Measurements from ENCODE around the gene NAV1. TPM values are rescaled to one million over a fixed set of nuclear protein-coding genes. Genes with fewer than 3 reads are reported as not detected.

The NAV1 gene
- total RNA-seq, 4 donors from 2014 or later = 26.0 to 84.1 (median 67.6) TPM

DNA sequence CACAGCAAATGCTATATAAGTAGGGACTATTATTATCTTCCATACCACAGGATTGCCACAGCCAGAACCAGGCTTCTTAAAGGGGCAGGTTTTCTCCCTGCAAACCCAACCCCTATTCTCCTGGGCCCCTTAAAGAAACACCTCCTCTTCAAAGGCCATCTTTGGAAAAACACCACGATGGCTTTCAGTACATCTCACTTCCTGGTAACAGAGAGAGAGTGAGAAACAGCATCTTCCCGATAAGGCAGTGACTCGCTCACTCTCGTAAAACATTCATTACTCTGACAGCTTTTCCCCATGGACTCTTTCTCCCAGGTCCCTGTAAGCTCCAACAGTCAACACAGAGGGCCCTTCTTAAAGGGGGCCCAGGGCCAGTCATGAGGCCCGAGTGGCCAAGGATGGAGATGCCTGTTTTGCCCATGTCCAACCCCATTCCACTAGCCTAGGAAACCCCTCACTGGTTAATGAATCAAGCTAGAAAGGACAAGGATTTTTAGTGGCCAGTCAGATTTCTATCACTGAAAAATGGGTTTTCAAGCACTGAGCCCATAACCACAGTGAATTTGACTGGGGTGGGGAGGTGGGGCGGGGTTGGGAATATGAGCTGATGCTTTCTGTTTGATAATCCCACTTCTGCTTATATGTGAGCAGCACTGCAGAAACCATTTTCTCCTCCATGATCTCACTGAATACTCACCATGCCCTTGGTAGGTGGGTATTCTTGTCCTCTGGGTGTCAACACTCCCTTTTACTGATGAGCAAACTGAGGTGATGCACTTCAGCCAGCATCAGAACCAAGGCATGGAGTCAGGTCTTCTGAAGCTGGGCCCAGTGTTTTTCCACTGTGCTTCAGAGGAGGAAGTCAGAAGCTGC, 3.6 kb upstream of the NAV1 start:
- TF ChIP-seq, protein P1, sequence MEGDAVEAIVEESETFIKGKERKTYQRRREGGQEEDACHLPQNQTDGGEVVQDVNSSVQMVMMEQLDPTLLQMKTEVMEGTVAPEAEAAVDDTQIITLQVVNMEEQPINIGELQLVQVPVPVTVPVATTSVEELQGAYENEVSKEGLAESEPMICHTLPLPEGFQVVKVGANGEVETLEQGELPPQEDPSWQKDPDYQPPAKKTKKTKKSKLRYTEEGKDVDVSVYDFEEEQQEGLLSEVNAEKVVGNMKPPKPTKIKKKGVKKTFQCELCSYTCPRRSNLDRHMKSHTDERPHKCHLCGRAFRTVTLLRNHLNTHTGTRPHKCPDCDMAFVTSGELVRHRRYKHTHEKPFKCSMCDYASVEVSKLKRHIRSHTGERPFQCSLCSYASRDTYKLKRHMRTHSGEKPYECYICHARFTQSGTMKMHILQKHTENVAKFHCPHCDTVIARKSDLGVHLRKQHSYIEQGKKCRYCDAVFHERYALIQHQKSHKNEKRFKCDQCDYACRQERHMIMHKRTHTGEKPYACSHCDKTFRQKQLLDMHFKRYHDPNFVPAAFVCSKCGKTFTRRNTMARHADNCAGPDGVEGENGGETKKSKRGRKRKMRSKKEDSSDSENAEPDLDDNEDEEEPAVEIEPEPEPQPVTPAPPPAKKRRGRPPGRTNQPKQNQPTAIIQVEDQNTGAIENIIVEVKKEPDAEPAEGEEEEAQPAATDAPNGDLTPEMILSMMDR (IDR thresholded peaks at IDR 0.05) = no peak
- no peak for ATAC-seq (ENCODE audit: low FRiP score)
- DNase-seq (ENCODE audit: low spot score) = no peak

DNA sequence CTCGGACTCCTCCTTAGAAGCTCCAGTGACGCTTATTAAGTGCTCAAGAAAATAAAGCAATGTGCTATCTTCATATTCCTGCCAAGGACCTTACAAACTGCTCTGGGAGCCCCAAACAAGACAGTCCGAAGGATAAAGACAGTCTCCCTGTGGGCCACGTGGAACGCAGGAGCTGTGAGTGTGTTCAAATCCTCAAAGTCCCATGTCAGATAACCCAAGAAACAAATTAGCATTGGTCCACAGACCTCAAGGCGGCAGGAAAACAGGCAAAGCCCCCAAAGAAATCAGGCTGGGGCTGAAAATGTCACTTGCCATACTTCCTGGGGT, 3.0 kb upstream of the NAV1 start:
- no peak for DNase-seq (ENCODE audit: low spot score)
- TF ChIP-seq, protein P1 (IDR thresholded peaks at IDR 0.05) = no peak
- no peak for ATAC-seq (ENCODE audit: low FRiP score)

DNA sequence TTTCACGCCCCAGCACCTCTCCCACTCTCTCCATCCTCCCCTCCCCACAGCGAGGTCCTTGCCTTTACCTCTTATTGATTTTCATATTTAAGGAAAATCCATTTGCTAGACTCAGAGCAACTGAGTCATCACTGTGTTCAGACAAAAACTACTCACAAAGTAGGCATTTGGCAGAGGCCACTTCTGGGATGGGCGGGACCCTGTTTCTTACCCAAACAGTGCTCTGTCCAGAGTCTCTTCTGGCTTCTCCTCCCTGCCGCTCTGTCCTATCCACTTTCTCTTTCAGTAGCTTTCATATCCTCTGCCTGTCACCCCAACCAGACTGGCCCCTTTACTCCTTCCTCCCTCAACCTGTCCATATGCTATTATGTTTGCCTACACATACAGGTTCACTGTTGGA, 2.4 kb upstream of the NAV1 start:
- ATAC-seq (ENCODE audit: low FRiP score) = peak; percentile 48
- no peak for DNase-seq (ENCODE audit: low spot score)

DNA sequence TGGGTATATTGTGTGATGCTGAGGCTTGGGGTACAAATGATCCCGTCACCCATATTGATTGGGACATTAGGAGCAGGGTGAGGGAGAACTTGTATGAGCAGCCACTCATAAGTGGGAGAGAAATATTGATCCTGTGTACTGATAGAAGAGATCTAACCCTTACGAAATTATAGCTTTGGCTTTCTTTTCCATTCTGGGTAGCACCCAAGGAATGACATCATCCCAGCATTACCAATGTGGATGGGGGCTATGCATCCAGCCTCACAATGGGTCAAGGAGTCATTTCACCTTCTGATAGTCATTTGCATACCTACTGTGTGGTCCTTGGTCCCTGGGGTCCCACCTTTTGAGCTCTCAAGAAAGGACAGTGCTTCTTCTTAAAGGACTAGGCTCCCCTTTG, 1.9 kb upstream of the NAV1 start:
- TF ChIP-seq, protein P1 (IDR thresholded peaks at IDR 0.05) = no peak
- DNase-seq (ENCODE audit: low spot score) (no peak), ATAC-seq (ENCODE audit: low FRiP score) (no peak)

More for the DNA sequence above, 2.4 kb upstream of the NAV1 start:
- TF ChIP-seq, protein P1 (IDR thresholded peaks at IDR 0.05) = no peak

DNA sequence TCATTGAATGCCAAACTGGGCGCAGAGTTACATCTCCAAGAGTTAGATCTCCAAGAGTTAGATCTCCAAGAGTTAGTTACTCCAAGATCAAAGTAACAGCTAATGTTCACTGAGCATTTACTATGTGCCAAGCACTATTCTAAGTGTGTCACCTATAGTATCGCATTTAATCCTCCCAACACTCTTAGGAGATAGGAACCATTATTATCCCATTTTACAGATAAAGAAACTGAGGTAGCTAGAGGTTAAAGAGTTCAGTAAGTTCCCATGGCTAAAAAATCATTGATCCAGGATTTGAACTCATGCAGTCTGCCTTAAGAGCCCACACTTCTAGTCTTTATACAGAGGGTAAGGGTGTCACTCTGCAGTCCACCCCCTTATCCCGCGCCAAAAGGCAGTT, 1.5 kb upstream of the NAV1 start:
- ATAC-seq (ENCODE audit: low FRiP score) (no peak), DNase-seq (ENCODE audit: low spot score) (no peak)
- TF ChIP-seq, protein P1 (IDR thresholded peaks at IDR 0.05) = no peak

DNA sequence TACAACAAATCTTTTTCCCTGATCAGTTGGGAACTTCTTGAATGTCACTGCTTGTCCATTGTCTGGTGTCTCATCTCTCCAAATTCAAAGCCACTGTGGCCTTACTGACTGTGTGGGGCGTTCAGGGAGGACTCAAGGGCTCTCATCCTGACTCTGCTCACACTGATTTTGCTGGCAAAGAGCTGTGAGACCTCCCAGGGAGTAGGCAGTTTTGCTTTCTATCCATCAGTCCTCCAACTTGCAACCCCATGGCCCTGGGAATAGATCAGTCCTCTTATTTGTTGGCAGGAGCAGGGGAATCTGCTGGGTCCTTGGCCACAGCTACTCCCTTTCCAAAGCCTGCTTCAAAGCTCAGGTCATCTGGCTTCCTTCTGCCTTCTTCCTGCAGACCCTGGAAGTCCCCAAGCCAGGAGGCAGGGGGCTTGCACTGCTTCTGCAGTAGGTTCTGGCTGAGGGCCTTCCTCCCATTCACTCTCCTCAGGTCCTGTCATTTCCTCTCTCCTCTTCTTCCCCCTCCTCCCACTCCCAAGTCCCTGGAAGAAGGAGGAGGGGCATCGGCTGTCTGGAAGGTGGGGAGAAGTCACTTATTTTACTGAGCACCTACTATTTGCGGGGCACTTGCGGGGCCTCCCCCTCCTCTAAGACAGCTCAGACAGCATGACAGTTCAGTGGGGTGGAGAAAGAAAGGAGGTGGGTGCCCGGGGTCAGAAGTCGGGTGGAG, 876 bp upstream of the NAV1 start:
- TF ChIP-seq, protein P1 (IDR thresholded peaks at IDR 0.05) = no peak
- no peak for DNase-seq (ENCODE audit: low spot score)
- ATAC-seq (ENCODE audit: low FRiP score) = no peak

Data from omental fat pad (tissue), 4 donors.